ENCODE measurements around the gene FAM163A.
A peak's percentile ranks its signal among the peaks of the same experiment; 100 is the strongest.

FAM163A gene

GRCh38 chr1:179807691-179808485, 64.8 kb downstream of the FAM163A start:
- no peak for DNase-seq (ENCODE audit: low spot score)
- no peak for TF ChIP-seq CTCF (IDR thresholded peaks at IDR 0.05; ENCODE audit: borderline replicate concordance, control extremely low read depth, extremely low read depth, insufficient read depth, missing control alignments)
- in situ Hi-C loops (cut with MboI; ENCODE audit: low sequenced_read_pairs, unreplicated experiment): loop anchor here (10.0 to 25.0 kb wide), 2 partner anchors 93 to 721 kb away; partner anchors contain the start of gene TOR3A

- DNase-seq (ENCODE audit: low spot score): no peak
- TF ChIP-seq CTCF (IDR thresholded peaks at IDR 0.05; ENCODE audit: borderline replicate concordance, control extremely low read depth, extremely low read depth, insufficient read depth, missing control alignments): no peak
- in situ Hi-C loops (cut with MboI; ENCODE audit: low sequenced_read_pairs, unreplicated experiment): loop anchor here (10.0 to 25.0 kb wide), 2 partner anchors 94 to 721 kb away; partner anchors contain the start of gene TOR3A
Observed at GRCh38 chr1:179808503-179808902, 65.4 kb downstream of the FAM163A start.

GRCh38 chr1:179809506-179810366, 66.6 kb downstream of the FAM163A start:
- TF ChIP-seq CTCF (IDR thresholded peaks at IDR 0.05; ENCODE audit: borderline replicate concordance, control extremely low read depth, extremely low read depth, insufficient read depth, missing control alignments): peak; percentile 84
- in situ Hi-C loops (cut with MboI; ENCODE audit: low sequenced_read_pairs, unreplicated experiment): loop anchor here (10.0 to 25.0 kb wide), 2 partner anchors 95 to 722 kb away; partner anchors contain the start of gene TOR3A
- DNase-seq (ENCODE audit: low spot score): peak; percentile 80

- in situ Hi-C loops (cut with MboI; ENCODE audit: low sequenced_read_pairs, unreplicated experiment): loop anchor here (25.0 kb wide), 1 partner anchor 723 kb away; the partner anchor contains the start of gene TOR3A
- no peak for DNase-seq (ENCODE audit: low spot score)
- no peak for TF ChIP-seq CTCF (IDR thresholded peaks at IDR 0.05; ENCODE audit: borderline replicate concordance, control extremely low read depth, extremely low read depth, insufficient read depth, missing control alignments)
Observed at GRCh38 chr1:179810367-179810715, 67.2 kb downstream of the FAM163A start.

GRCh38 chr1:179812501-179813292, 69.6 kb downstream of the FAM163A start:
- no peak for DNase-seq (ENCODE audit: low spot score)
- no peak for TF ChIP-seq CTCF (IDR thresholded peaks at IDR 0.05; ENCODE audit: borderline replicate concordance, control extremely low read depth, extremely low read depth, insufficient read depth, missing control alignments)
- in situ Hi-C loops (cut with MboI; ENCODE audit: low sequenced_read_pairs, unreplicated experiment): loop anchor here (25.0 kb wide), 1 partner anchor 725 kb away; the partner anchor contains the start of gene TOR3A

Measured in GM13976 (cell line).